GM21723 (cell line): ENCODE measurements around the gene KIF16B.
A peak's percentile ranks its signal among the peaks of the same experiment; 100 is the strongest.

Experiments
- ATAC-seq: cut with Tn5 transposase; IDR thresholded peaks from one replicate; pipeline ENCODE4 v1.9.1; 2021; ENCODE audit warnings: mild to moderate bottlenecking, moderate library complexity; ENCODE audit not compliant: unreplicated experiment

The KIF16B gene

DNA sequence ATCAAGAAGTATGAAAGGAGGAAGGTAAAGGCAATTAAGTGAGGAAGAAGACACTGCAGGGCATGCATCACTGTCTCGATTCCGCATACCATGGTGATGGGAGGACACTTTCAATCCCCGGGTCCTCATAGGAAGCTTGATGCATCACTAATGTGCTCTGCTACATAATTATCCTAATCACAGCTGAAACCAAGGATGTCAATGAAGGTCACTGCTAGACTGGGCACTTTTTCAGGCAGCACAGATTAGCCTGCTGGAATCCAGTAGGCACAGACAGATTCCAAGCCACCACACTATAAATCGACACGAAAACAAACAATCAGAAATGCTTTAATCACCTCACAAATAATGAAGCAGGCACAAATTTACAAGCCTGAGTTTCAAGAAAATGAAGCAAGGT, 206.7 kb downstream of the KIF16B start:
- ATAC-seq: no peak

GRCh38 chr20:16364320-16364687, 208.9 kb downstream of the KIF16B start:
- no peak for ATAC-seq

DNA sequence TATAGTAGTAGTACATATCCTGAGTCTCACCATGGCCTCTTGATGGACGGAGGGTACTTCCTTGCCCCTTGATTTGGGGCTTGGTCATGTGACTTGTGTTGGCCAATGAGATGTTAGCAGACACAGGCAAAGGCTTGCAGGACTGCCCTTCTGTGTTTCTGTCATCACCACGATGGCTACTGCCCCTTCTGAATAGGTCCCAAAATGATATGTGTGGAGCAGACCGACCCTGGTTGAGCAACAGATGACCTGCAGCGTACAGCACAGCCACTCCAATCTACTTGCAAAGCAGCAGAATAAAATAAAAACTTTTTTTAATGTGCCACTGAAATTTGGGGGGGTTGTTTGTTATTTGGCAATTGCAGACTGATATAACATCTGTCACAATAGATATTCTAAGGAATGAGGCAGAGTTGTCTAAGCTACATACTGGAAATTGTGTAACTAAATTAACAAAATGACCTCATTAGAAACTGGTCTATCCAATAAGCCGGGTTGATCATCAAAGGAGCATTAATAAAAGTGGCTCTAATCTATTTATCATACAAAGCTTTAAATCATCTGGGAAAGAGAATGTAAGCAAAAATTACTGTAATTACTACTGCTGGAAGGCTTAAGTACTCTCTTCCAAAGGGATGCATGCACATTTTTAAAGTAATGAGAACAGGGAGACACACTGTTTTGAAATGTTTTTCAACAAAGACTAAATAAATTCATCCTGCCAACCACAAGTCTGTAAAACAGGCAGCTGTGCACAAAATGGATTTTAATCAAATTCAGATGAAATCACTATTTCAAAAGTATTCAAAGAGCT, 209.5 kb downstream of the KIF16B start:
- ATAC-seq: no peak

DNA sequence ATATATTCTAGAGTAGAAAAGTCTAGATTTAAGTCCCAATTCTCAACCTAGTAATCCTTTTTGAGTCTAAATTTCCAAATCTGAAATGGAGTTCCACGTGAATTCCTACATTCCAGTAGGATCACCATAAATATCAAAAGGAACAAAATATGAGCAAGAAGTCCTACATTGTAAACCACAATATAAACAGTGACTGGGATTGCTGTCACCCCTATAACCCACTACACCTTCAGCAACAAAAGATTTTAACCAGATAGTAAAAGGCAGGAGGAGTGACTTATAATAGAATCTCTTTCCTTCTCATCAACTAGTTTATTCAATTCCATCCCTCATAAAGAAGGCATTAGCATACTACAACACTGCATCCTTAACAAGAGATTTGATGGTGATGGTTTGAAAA, 210.6 kb downstream of the KIF16B start:
- ATAC-seq: no peak

GRCh38 chr20:16360668-16361067, 212.6 kb downstream of the KIF16B start:
- ATAC-seq: no peak

- no peak for ATAC-seq
Observed at GRCh38 chr20:16353417-16353781, 219.8 kb downstream of the KIF16B start.

DNA sequence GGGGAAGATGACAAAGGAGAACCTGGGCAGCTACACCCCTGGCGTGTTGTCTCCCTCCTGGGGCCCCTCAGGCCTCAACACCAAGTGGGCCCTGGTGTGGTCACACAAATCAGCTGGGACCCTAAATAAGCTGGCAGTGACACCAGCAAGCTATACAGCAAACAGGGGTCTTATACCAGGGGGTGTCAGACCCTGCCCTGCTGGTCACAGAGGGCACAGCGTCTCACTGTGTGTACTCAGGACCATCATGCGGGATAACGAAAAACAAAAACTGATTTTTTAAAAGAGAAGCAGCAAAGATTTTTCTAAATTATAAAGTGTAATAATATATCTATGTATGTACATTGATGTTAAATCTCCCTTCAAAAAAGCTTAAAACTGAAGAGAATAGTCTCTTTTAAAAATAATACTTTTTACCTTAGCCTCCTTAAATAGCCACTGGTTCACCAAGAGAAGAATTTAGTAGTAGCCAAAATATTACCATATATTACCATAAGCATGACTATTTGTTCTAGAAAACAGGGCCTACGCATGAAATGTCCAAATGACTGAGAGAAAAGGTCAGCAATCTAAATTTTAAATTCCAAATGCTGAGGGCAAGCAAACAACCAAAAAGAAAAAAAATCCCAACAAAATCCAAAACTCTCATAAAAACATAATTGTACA, 220.4 kb downstream of the KIF16B start:
- no peak for ATAC-seq

DNA sequence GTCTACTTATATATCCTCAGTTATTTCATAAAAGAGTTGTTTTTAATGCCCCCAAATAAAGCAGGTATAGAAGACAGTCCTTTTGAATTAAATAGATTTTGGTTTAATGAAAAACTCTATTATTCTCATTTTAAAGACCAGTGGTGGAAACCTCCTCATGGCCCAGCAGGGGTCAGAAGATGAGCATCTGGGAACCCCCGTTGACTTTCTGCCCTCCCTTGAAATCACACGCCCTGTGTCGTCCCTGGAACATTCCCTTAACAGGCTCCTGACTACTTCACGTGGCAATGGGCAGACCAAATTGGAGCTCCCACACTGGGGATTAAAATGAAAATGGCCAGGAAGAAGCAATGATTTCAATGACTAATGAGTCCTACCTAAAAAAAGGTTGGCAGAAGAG, 220.9 kb downstream of the KIF16B start:
- no peak for ATAC-seq

GRCh38 chr20:16351415-16351814, 221.8 kb downstream of the KIF16B start:
- ATAC-seq: no peak

GRCh38 chr20:16350465-16350864, 222.8 kb downstream of the KIF16B start:
- no peak for ATAC-seq

GRCh38 chr20:16349523-16350260, 223.6 kb downstream of the KIF16B start:
- ATAC-seq: no peak

- ATAC-seq: no peak
Observed at GRCh38 chr20:16346956-16347355, 226.3 kb downstream of the KIF16B start.

DNA sequence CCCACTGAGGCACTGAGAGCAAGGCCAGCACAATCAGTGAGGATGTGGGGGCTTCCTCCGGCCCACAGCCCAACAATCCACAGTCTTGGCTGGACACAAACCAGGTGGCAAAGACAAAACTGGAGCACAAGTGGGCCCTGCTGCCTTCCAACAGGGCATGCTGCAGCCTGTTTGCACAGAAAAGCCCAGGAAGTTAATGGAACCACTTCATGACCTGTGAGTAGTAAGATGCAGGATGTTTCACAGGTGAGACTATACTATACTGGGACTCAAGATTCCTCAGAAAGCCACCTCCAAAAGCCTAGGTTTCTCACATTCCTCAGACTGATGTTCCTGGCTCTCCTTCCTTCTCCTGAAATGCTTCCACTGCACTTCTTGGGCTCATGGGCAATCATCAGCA, 235.5 kb downstream of the KIF16B start:
- ATAC-seq: no peak

GRCh38 chr20:16327606-16328005, 245.6 kb downstream of the KIF16B start:
- ATAC-seq: no peak

DNA sequence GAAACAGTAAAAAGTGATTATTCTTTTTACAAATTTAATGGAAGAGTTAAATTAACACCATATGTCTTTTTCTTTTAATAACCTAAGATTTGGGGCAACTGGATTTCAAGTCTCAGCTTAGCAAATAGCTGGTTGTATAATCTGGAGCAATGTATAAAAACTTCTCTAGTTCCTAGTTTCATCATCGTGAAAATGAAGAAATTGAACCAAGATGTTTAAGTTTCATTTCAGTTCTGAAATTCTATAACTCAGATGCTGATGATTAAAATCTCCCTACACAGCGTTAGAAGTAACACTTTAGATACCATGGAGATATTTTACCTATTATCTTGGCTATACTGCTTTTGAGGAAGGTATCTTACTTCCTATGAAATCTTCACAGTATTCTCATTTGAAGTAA, 252.0 kb downstream of the KIF16B start:
- ATAC-seq: no peak

- ATAC-seq: no peak
Observed at GRCh38 chr20:16317445-16318362, 255.5 kb downstream of the KIF16B start.

DNA sequence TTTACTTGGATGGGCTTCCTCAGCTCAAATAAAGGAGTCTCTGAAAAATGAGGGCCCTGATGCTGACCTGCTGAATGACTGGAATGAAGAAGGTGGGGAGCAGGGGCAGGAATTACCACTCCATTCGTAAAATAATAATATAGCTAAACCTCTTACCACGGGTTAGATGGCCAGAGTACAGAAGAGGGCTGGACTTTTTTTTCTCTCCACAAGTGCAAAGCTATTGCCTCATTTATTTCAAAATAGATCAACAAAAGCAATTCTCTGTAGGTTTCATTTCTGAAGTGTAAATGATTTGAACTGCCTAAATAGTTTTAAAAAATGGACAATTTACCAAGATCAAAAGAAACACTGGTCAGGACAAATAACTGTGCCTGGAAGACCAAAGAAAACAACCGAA, 256.7 kb downstream of the KIF16B start:
- no peak for ATAC-seq

DNA sequence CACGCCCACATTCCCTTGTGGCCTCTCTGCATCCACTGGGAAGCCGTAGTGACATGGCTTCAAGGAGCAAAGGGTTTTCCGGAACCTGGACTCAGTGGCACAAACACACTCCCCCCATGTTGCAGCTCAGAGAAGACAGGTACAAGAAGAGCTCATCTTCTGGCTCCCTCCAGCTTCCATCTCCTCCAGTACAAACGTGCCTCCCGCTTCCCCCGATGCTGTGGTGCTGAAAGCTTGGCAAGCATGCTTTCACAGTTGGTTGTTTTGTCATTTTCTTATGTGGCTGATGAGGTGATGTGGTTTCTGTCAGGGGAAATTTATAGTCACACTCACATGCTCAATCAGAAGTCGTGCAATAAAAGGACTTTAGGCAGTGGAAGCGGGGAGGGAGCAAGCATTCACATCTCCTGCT, 258.5 kb downstream of the KIF16B start:
- no peak for ATAC-seq

DNA sequence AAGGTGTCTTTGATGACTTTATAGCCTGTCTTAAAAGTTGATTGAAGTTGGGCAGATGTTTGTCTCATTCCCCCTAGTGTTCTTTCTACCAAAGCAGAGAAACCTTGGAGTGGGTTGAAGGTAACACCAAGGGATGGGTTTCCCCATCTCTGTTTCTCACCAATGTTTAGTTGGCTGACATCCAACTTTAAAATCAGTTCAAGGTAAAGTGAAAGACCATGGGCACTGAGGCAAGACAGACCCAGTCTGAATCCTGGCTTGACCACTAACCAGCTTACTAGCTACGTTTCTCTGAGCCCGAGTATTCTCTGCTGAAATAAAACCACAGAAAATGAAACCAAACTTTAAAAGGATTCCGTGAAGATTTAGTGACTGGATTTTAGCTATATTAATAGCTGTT, 258.9 kb downstream of the KIF16B start:
- peak; percentile 56 for ATAC-seq

DNA sequence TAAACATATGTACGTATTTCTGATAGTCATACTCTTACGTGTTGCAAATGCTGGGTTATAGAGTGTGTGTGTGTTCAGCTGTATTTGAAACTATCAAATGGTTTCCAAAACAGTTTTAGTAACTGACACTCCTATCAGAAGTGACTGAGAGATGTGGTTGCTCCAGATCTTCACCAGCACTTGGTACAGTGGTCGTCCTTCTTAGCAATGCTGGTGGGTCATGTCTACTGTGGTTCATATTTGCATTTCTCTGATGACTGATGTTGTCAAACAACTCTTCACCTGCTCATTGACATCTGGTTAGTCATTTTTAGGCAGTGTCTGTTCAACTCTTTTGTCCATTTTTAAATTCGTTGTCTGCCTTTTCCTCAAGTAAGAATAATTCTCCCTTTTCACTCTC, 259.3 kb downstream of the KIF16B start:
- peak; percentile 30 for ATAC-seq

- ATAC-seq: no peak
Observed at GRCh38 chr20:16312998-16313397, 260.2 kb downstream of the KIF16B start.
